ENCODE data around the gene RAB27A.
A peak's percentile ranks its signal among the peaks of the same experiment; 100 is the strongest.

RAB27A gene

DNA sequence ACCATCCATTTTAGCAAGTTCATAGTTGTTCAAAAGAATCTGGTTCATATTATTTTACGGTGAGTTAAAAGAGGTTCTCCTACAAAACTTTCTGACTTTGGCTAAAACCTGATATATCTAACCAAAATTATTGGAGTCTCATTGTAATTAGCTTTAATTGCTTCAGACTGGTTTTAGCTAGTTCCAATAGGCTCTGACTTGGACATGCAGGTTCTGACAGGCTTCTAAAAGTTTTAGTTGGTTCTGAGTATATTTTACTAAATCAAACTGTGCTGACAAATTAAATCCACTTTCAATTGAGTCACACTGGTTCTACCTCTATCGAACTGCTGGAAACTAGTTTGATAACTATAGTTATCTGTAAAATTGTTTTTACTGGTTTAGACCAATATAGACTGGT lies 50.7 kb downstream of the RAB27A start:
- DNase-seq (ENCODE audit: low read depth) = no peak
- no peak overlapping the region for H3K4me3 ChIP-seq (ENCODE audit: low read depth, low read length)
- no peak for TF ChIP-seq POLR2A (IDR thresholded peaks at IDR 0.05; ENCODE audit: extremely low read depth, insufficient read length)
- TF ChIP-seq, protein P1, sequence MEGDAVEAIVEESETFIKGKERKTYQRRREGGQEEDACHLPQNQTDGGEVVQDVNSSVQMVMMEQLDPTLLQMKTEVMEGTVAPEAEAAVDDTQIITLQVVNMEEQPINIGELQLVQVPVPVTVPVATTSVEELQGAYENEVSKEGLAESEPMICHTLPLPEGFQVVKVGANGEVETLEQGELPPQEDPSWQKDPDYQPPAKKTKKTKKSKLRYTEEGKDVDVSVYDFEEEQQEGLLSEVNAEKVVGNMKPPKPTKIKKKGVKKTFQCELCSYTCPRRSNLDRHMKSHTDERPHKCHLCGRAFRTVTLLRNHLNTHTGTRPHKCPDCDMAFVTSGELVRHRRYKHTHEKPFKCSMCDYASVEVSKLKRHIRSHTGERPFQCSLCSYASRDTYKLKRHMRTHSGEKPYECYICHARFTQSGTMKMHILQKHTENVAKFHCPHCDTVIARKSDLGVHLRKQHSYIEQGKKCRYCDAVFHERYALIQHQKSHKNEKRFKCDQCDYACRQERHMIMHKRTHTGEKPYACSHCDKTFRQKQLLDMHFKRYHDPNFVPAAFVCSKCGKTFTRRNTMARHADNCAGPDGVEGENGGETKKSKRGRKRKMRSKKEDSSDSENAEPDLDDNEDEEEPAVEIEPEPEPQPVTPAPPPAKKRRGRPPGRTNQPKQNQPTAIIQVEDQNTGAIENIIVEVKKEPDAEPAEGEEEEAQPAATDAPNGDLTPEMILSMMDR (IDR thresholded peaks at IDR 0.05; ENCODE audit: low read depth, low read length) = no peak
- TF ChIP-seq, protein P2, sequence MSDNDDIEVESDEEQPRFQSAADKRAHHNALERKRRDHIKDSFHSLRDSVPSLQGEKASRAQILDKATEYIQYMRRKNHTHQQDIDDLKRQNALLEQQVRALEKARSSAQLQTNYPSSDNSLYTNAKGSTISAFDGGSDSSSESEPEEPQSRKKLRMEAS (IDR thresholded peaks at IDR 0.05; ENCODE audit: low read depth, low read length) = no peak

DNA sequence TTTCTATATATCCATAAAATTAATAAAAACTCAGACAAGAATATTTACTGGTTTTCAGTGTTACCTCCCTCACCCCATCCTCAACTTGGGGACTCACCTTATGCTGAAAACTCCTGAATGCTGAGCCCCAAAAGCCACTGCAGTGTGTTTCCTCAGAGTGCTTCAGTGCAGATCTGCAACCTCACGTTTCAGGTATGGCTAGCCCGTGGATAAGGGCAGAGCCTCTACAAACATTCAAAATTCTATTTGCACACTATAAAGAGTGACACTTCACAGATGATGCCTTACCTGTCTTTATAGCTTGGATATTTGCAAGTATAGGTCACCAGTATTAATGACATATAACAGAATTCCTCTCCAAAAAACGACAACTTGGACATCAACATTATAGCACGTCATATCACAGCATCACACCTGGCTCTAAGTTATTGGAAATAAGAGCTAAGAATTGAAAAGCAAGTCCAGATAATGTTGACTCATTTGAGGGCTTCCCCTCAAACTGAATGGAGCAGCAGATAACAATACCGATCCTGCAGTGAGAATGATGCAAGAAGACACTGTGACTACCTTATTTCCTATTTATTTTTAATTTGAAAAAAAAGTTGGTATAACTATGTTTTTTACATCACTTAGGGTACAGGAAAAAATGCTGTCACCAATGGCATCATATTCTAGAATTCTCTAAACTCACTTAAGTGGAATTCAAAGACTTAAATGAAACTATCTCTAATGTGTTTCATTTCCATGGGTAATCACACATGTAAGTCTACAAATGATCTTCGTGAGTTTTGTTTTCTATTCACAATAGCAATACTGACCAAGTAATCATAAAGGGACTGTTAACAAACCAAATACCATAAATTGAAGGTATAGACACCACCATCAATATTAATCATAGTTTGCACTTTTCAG lies 52.1 kb downstream of the RAB27A start:
- TF ChIP-seq MYC (IDR thresholded peaks at IDR 0.05; ENCODE audit: low read depth, low read length) (no peak), POLR2A (IDR thresholded peaks at IDR 0.05; ENCODE audit: extremely low read depth, insufficient read length) (no peak)
- TF ChIP-seq, protein P2 (IDR thresholded peaks at IDR 0.05; ENCODE audit: low read depth, low read length) = no peak
- TF ChIP-seq, protein P1 (IDR thresholded peaks at IDR 0.05; ENCODE audit: low read depth, low read length) = no peak

DNA sequence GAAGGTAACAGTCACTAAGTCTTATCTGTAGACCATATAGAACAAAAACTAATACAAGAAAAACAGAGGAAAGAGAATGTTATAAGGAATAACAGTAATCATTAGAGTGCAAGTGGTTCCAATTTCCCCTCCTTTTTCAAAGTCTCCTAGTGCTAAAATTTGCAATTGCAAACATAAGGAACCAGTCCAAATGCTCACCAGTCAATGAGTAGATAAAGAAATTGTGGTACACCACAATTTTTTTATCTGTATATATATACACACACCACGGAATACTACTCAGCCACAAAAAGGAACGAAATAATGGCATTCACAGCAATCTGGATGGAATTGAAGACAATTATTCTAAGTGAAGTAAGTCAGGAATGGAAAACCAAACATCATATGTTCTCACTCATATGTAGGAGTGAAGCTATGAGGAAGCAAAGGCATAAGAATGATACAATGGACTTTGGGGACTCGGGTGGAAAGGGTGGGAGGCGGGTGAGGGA lies 54.0 kb downstream of the RAB27A start:
- TF ChIP-seq, protein P1 (IDR thresholded peaks at IDR 0.05; ENCODE audit: low read depth, low read length) = no peak
- TF ChIP-seq, protein P2 (IDR thresholded peaks at IDR 0.05; ENCODE audit: low read depth, low read length) = no peak
- TF ChIP-seq POLR2A (IDR thresholded peaks at IDR 0.05; ENCODE audit: extremely low read depth, insufficient read length) (no peak), MYC (IDR thresholded peaks at IDR 0.05; ENCODE audit: low read depth, low read length) (no peak)
- no peak for DNase-seq (ENCODE audit: low read depth)
- no peak overlapping the region for H3K4me3 ChIP-seq (ENCODE audit: low read depth, low read length)

More for the DNA sequence above, 52.1 kb downstream of the RAB27A start:
- peak; percentile 34 for DNase-seq (ENCODE audit: low read depth)
- no peak overlapping the region for H3K4me3 ChIP-seq (ENCODE audit: low read depth, low read length)

DNA sequence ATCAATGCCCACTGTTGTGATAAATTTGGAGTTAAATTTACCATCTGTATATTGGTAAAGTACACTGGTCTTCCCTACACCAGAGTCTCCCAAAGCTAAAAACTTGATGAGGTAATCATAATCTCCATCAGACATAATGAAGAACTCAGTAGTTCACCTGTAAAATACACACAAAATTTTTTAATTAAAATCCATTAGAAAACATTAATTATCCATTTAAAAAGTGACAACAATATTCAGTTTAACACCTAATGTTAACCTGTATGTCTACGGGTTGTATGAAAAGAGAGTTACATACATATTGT lies 54.9 kb downstream of the RAB27A start:
- no peak for DNase-seq (ENCODE audit: low read depth)
- H3K4me3 ChIP-seq (ENCODE audit: low read depth, low read length) = no peak overlapping the region
- TF ChIP-seq MYC (IDR thresholded peaks at IDR 0.05; ENCODE audit: low read depth, low read length) (no peak), POLR2A (IDR thresholded peaks at IDR 0.05; ENCODE audit: extremely low read depth, insufficient read length) (no peak)
- TF ChIP-seq, protein P2 (IDR thresholded peaks at IDR 0.05; ENCODE audit: low read depth, low read length) = no peak
- TF ChIP-seq, protein P1 (IDR thresholded peaks at IDR 0.05; ENCODE audit: low read depth, low read length) = no peak

DNA sequence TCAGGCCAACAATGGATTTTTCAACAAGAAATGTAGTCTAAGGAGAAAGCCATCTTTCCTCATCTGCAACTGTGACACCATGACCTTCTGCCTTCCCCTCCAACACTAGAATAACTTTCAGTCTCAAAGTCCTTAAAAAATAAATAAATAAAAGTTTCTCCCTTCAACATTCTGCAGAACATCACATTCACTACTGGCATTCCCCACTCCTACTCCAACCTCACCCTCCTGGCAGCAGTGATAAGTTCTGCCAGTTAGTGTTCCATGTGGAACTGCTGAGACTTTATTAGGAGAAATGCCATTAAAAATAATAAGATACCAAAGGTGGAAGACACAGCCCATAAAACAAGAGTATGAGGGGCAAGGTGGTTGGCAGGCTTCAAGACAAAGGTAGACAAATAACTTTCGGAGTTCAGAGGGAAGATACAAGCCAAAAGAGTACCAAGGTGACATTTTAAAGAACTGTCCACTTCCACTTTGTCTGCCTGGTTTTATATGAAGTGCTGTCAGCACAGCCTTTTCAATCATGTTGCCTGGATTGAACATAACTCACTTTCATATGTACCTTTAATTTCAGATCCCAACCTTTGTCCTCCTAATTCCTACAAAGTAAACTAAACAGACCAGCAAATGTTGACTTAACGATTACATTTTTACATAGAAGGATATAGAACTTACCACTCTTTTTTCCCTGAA lies 55.4 kb downstream of the RAB27A start:
- TF ChIP-seq MYC (IDR thresholded peaks at IDR 0.05; ENCODE audit: low read depth, low read length) (no peak), POLR2A (IDR thresholded peaks at IDR 0.05; ENCODE audit: extremely low read depth, insufficient read length) (no peak)
- TF ChIP-seq, protein P2 (IDR thresholded peaks at IDR 0.05; ENCODE audit: low read depth, low read length) = no peak
- TF ChIP-seq, protein P1 (IDR thresholded peaks at IDR 0.05; ENCODE audit: low read depth, low read length) = no peak
- no peak overlapping the region for H3K4me3 ChIP-seq (ENCODE audit: low read depth, low read length)
- DNase-seq (ENCODE audit: low read depth) = no peak
